Right atrium auricular region (tissue), 2 donors: ENCODE measurements around the gene SMG1. TPM values are rescaled to one million over a fixed set of nuclear protein-coding genes. Genes with fewer than 3 reads are reported as not detected.
"Not testable (repeated sequence)": the region's sequence is repeated elsewhere in the genome, so short reads cannot be mapped to it uniquely, and the experiment has no call there.

Experiments
- DNase-seq: peaks from one replicate; pipeline ENCODE4 v3.0.0-alpha.2; 2019; ENCODE audit warnings: low spot score
- H3K27ac ChIP-seq, 2 donors: fragments of 200-600 bp; sonication (generic); 1 replicate in 1 of 2; 2 replicates in 1 of 2; pipeline ENCODE4 v1.5.1; 2016 to 2019
- H3K27me3 ChIP-seq, 2 donors: fragments of 200-600 bp; sonication (generic); one replicate each; pipeline versions ENCODE4 v1.5.1 to v1.6.0; 2017 to 2019
- H3K36me3 ChIP-seq: fragments of 200-600 bp; sonication (generic); one replicate; pipeline ENCODE4 v1.5.1; 2016
- H3K4me1 ChIP-seq, 2 donors: fragments of 200-600 bp; sonication (generic); one replicate each; pipeline versions ENCODE4 v1.5.1 to v1.6.0; 2017 to 2019
- H3K4me3 ChIP-seq, 2 donors: fragments of 200-600 bp; sonication (generic); 1 replicate in 1 of 2; 2 replicates in 1 of 2; pipeline ENCODE4 v1.5.1; 2017 to 2019; ENCODE audit warnings: mild to moderate bottlenecking in 1 of 2, moderate library complexity in 1 of 2
- H3K9me3 ChIP-seq, 2 donors: fragments of 200-600 bp; sonication (generic); one replicate each; pipeline ENCODE4 v1.5.1; 2019
- total RNA-seq, 2 donors: library from RNA; depleted of rRNA; stranded (reverse); fragments of >200 nt; gene quantifications; one replicate each; pipeline ENCODE4 v1.1.0, GENCODE V29; 2016
- TF ChIP-seq, protein P1 (sequence below), 2 donors: fragments of 200-600 bp; sonication (generic); IDR thresholded peaks; one replicate each; pipeline ENCODE4 v1.5.1; 2019; ENCODE audit warnings: antibody characterized with exemption in 2 of 2

The SMG1 gene
- total RNA-seq, 2 donors from 2014 or later, result 35.9 to 49.6 TPM

DNA sequence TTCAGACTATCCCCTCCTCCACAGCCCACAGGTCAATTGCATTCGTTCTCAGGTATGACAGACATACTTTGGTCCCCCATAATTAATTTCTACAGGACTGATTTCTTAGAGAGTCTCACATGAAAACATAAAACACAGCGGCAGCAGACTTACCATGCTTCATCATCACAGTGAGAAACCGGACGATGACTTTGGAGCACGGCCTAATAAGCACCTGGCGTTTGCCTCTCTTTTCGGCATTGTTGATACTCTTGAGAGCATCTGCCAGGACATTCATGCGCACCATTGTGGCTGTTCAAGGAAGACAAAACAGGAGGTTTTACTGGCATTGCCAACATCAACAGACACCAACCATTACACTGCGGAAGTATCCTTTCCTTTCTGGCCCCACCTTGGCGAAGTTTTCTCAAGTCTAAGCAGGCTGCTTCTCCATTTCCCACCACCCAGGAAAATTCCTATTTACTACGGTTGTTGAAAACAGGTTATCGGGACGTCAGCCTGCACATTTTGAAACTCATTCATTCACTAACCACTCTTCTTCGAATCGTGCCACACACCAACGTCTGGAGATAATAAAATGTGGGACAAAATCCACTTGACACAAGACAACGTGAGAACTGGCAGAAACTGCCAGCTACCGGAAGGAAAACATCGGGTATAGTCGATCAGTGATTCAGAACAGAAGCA is 137.2 kb downstream of the SMG1 start:
- H3K27ac ChIP-seq, result peak overlapping the region; percentile 79 to 83
- peaks cover 0 to 50% of the 10 kb centered on the region in 2 donors for H3K4me1 ChIP-seq
- peak overlapping the region; percentile 78 to 83 for H3K4me3 ChIP-seq
- no peak for DNase-seq
- H3K9me3 ChIP-seq, result no peaks in the 10 kb centered on the region
- TF ChIP-seq, protein P1, sequence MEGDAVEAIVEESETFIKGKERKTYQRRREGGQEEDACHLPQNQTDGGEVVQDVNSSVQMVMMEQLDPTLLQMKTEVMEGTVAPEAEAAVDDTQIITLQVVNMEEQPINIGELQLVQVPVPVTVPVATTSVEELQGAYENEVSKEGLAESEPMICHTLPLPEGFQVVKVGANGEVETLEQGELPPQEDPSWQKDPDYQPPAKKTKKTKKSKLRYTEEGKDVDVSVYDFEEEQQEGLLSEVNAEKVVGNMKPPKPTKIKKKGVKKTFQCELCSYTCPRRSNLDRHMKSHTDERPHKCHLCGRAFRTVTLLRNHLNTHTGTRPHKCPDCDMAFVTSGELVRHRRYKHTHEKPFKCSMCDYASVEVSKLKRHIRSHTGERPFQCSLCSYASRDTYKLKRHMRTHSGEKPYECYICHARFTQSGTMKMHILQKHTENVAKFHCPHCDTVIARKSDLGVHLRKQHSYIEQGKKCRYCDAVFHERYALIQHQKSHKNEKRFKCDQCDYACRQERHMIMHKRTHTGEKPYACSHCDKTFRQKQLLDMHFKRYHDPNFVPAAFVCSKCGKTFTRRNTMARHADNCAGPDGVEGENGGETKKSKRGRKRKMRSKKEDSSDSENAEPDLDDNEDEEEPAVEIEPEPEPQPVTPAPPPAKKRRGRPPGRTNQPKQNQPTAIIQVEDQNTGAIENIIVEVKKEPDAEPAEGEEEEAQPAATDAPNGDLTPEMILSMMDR (IDR thresholded peaks at IDR 0.05), result no peak
- H3K27me3 ChIP-seq, result no peaks in the 10 kb centered on the region
- H3K36me3 ChIP-seq, result peaks cover 60% of the 10 kb centered on the region

DNA sequence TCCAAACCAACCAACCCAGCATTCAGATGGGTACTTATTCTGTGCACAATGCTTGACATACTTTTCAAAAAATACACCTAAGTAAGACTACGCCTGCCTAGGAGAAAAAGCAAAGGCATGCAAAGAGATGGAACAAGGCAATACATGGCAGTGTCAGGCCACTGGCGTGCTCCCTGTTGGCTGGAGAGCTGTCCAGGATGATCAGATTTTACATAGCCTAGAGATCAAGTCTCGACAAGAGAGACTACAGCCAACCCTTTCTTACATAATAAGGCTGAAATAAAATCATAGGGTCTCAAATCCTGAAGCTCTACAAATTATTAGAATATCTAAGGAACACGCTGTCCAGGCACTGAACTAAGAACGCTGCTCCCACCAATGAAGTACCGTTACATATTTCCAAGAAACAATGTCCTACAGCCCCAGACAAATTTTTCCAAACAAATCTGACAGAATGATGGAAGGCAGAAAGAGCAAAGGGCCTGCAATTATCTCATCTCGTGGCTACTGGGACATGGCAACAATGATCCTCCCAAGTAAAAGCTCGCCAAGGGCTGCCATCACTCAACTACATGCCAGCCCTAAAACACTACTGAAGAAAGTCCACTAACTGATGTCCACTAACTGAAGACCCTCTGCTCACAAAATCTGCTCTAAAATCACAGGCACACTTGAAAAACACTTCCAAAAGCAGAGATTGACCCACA is 141.1 kb downstream of the SMG1 start:
- Histone ChIP-seq H3K36me3 (peaks cover 64% of the 10 kb centered on the region), H3K27me3 (no peaks in the 10 kb centered on the region), H3K27ac (no peak overlapping the region), H3K4me1 (peaks cover 0 to 46% of the 10 kb centered on the region in 2 donors), H3K4me3 (no peak overlapping the region), H3K9me3 (no peaks in the 10 kb centered on the region)
- TF ChIP-seq, protein P1 (IDR thresholded peaks at IDR 0.05), result no peak
- no peak for DNase-seq

DNA sequence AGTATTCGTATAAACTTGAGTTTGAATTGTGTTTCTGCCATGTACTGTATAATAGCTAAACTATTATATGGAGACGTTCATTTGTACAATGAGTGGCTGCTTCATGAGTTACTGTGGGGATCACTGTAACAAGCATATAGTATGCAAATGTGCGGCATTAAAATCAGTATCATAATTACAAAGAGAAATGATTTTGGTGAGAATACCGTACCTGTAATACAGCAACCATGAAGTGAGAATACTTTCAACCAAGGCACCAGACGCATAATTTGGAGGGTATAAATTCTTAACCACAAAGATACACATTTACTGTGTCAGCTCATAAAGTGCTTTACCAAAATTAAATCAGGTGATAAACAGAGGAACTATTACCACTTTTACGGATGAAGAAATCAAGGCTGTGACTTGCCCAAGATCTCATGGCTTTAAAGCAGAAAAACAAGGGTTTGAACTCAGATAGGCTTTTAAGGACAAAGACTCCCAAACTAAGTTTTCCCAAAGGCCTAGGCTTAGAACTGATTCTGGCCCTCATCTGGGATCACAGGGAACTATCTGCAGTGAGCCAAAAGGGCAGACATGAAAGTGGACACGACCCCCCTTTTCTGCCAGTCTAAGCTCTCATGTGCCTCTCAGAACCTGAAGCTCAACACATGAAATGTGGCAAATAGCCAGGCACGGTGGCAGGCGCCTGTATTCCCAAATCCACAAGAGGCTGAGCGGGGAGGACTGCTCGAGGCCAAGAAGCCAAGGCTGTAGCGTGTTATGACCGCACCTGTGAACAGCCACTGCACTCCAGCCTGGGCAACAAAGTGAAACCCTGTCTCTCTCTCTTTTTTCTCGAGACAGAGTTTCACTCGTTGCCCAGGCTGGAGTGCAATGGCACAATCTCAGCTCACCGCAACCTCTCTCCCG is 142.5 kb downstream of the SMG1 start:
- Histone ChIP-seq H3K9me3 (no peaks in the 10 kb centered on the region), H3K4me1 (peaks cover 0 to 39% of the 10 kb centered on the region in 2 donors), H3K27me3 (no peaks in the 10 kb centered on the region), H3K36me3 (peaks cover 64% of the 10 kb centered on the region), H3K4me3 (no peak overlapping the region), H3K27ac (no peak overlapping the region)
- DNase-seq, result no peak
- TF ChIP-seq, protein P1 (IDR thresholded peaks at IDR 0.05), result no peak

GRCh38 chr16:18782697-18783429 is 143.3 kb downstream of the SMG1 start:
- DNase-seq, result no peak
- Histone ChIP-seq H3K9me3 (no peaks in the 10 kb centered on the region), H3K4me3 (no peak overlapping the region), H3K27me3 (no peaks in the 10 kb centered on the region), H3K27ac (no peak overlapping the region), H3K4me1 (peaks cover 0 to 30% of the 10 kb centered on the region in 2 donors), H3K36me3 (peaks cover 57% of the 10 kb centered on the region)
- TF ChIP-seq, protein P1 (IDR thresholded peaks at IDR 0.05), result no peak

GRCh38 chr16:18781232-18781631 is 145.0 kb downstream of the SMG1 start:
- not testable (repeated sequence) for H3K27me3 ChIP-seq, H3K9me3 ChIP-seq, H3K27ac ChIP-seq, DNase-seq, H3K4me3 ChIP-seq
- Histone ChIP-seq H3K4me1 (peaks cover 0 to 14% of the 10 kb centered on the region in 2 donors), H3K36me3 (peaks cover 40% of the 10 kb centered on the region)

DNA sequence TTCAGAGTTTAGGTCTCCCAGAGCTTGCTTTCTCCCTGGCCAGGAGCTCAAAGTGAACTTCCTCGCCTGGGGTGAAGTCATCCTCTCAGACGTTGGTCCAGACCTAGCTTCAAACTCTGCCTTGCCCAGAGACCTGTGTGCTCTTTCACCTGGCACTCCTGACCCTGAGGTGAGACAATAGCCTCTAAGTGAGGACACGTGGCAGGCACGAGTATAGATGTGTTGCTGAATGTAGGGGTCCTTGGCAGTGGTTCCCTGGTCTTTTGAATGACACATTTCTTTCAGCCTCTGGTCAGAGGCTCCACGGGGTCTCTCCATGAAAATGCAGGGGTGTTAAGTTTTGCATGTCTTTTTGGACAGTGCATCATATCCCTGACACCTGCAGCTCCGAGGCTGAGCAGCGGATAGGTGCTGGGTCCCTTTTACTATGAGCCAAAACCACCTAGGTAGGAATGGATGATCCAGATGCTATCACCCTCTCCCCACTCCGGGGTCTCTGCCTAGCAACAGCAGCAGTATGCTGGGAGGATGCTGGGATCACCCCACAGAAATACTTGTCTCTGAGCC is 145.7 kb downstream of the SMG1 start:
- not testable (repeated sequence) for H3K27ac ChIP-seq

DNA sequence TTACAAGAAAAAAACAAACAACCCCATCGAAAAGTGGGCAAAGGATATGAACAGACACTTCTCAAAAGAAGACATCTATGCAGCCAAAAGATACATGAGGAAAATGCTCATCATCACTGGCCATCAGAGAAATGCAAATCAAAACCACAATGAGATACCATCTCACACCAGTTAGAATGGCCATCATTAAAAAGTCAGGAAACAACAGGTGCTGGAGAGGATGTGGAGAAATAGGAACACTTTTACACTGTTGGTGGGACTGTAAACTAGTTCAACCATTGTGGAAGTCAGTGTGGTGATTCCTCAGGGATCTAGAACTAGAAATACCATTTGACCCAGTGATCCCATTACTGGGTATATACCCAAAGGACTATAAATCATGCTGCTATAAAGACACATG is 148.5 kb downstream of the SMG1 start:
- DNase-seq, result not testable (repeated sequence)

More for the DNA sequence above, 145.7 kb downstream of the SMG1 start:
- peaks cover 33% of the 10 kb centered on the region for H3K36me3 ChIP-seq
- not testable (repeated sequence) for H3K4me1 ChIP-seq, H3K9me3 ChIP-seq, DNase-seq, H3K27me3 ChIP-seq, H3K4me3 ChIP-seq

GRCh38 chr16:18776334-18776733 is 149.9 kb downstream of the SMG1 start:
- H3K4me1 ChIP-seq, H3K4me3 ChIP-seq, H3K9me3 ChIP-seq, H3K36me3 ChIP-seq, DNase-seq, H3K27me3 ChIP-seq, H3K27ac ChIP-seq: not testable (repeated sequence)

More for the DNA sequence above, 148.5 kb downstream of the SMG1 start:
- not testable (repeated sequence) for H3K4me3 ChIP-seq, H3K4me1 ChIP-seq, H3K9me3 ChIP-seq, H3K36me3 ChIP-seq, H3K27ac ChIP-seq, H3K27me3 ChIP-seq

DNA sequence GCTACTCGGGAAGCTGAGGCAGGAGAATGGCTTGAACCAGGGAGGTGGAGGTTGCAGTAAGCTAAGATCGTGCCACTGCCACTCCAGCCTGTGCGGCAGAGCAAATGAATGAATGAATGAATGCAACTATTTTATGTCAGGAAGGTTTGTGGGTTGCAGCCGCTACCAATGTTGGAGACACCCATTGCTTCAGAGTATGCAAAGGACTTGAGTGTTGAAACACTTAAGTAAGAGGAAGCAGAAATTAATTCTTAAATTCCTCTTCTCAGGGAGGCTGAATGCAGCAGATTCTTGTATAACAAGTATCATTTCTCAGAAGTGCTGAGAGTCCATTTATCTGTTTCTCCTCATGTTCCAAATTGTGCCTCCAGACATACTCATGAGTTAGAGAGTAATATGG is 151.6 kb downstream of the SMG1 start:
- H3K4me3 ChIP-seq, DNase-seq, H3K27me3 ChIP-seq, H3K4me1 ChIP-seq, H3K9me3 ChIP-seq, H3K36me3 ChIP-seq, H3K27ac ChIP-seq: not testable (repeated sequence)
